Measurements from ENCODE around the gene FABP1.

FABP1 gene

GRCh38 chr2:88113069-88113468, 14.8 kb downstream of the FABP1 start:
- Histone ChIP-seq H3K4me1 (ENCODE audit: control insufficient read depth, insufficient read depth, low read length, poor library complexity, severe bottlenecking) (peaks cover 2% of the 10 kb centered on the region), H3K36me3 (ENCODE audit: control insufficient read depth, insufficient read depth, low read length) (no peaks in the 10 kb centered on the region), H3K27ac (ENCODE audit: low read depth, low read length, severe bottlenecking) (no peak overlapping the region), H3K9me3 (ENCODE audit: control insufficient read depth, low read length) (no peaks in the 10 kb centered on the region), H3K4me3 (ENCODE audit: extremely low read depth, insufficient read depth, low read length, poor library complexity, severe bottlenecking) (no peak overlapping the region)
- 60 to 67% methylated on average over 1 of the region's 2 CpGs for WGBS, 2 experiments (ENCODE audit: insufficient coverage in 2 of 2)

GRCh38 chr2:88110830-88111229, 17.0 kb downstream of the FABP1 start:
- Histone ChIP-seq H3K27ac (ENCODE audit: low read depth, low read length, severe bottlenecking) (no peak overlapping the region), H3K4me1 (ENCODE audit: control insufficient read depth, insufficient read depth, low read length, poor library complexity, severe bottlenecking) (peaks cover 2% of the 10 kb centered on the region), H3K4me3 (ENCODE audit: extremely low read depth, insufficient read depth, low read length, poor library complexity, severe bottlenecking) (no peak overlapping the region), H3K36me3 (ENCODE audit: control insufficient read depth, insufficient read depth, low read length) (no peaks in the 10 kb centered on the region), H3K9me3 (ENCODE audit: control insufficient read depth, low read length) (no peaks in the 10 kb centered on the region)
- WGBS, 2 experiments (ENCODE audit: insufficient coverage in 2 of 2), result 82 to 100% methylated on average over 1 to 2 of the region's 2 CpGs

- Histone ChIP-seq H3K4me1 (ENCODE audit: control insufficient read depth, insufficient read depth, low read length, poor library complexity, severe bottlenecking) (peaks cover 2% of the 10 kb centered on the region), H3K9me3 (ENCODE audit: control insufficient read depth, low read length) (no peaks in the 10 kb centered on the region)
- WGBS, 2 experiments (ENCODE audit: insufficient coverage in 2 of 2), result 90 to 97% methylated on average over 3 of the region's 4 CpGs
These were observed 19.1 kb downstream of the FABP1 start for GRCh38 chr2:88108796-88109195.

GRCh38 chr2:88100489-88100858, 27.4 kb downstream of the FABP1 start:
- no peaks in the 10 kb centered on the region for H3K36me3 ChIP-seq (ENCODE audit: control insufficient read depth, insufficient read depth, low read length)
- 89 to 100% methylated on average over 3 of the region's 3 CpGs for WGBS, 2 experiments (ENCODE audit: insufficient coverage in 2 of 2)
- no peaks in the 10 kb centered on the region for H3K9me3 ChIP-seq (ENCODE audit: control insufficient read depth, low read length)

More at GRCh38 chr2:88108796-88109195, 19.1 kb downstream of the FABP1 start:
- no peak overlapping the region for H3K4me3 ChIP-seq (ENCODE audit: extremely low read depth, insufficient read depth, low read length, poor library complexity, severe bottlenecking)
- H3K27ac ChIP-seq (ENCODE audit: low read depth, low read length, severe bottlenecking), result no peak overlapping the region
- H3K36me3 ChIP-seq (ENCODE audit: control insufficient read depth, insufficient read depth, low read length), result no peaks in the 10 kb centered on the region

GRCh38 chr2:88099798-88100488, 27.9 kb downstream of the FABP1 start:
- H3K9me3 ChIP-seq (ENCODE audit: control insufficient read depth, low read length), result no peaks in the 10 kb centered on the region
- WGBS, 2 experiments (ENCODE audit: insufficient coverage in 2 of 2), result 9 to 25% methylated on average over 2 to 3 of the region's 5 CpGs
- H3K4me1 ChIP-seq (ENCODE audit: control insufficient read depth, insufficient read depth, low read length, poor library complexity, severe bottlenecking), result no peaks in the 10 kb centered on the region
- H3K27ac ChIP-seq (ENCODE audit: low read depth, low read length, severe bottlenecking), result no peak overlapping the region
- no peaks in the 10 kb centered on the region for H3K36me3 ChIP-seq (ENCODE audit: control insufficient read depth, insufficient read depth, low read length)
- H3K4me3 ChIP-seq (ENCODE audit: extremely low read depth, insufficient read depth, low read length, poor library complexity, severe bottlenecking), result no peak overlapping the region

More at GRCh38 chr2:88100489-88100858, 27.4 kb downstream of the FABP1 start:
- Histone ChIP-seq H3K4me3 (ENCODE audit: extremely low read depth, insufficient read depth, low read length, poor library complexity, severe bottlenecking) (no peak overlapping the region), H3K4me1 (ENCODE audit: control insufficient read depth, insufficient read depth, low read length, poor library complexity, severe bottlenecking) (no peaks in the 10 kb centered on the region), H3K27ac (ENCODE audit: low read depth, low read length, severe bottlenecking) (no peak overlapping the region)

GRCh38 chr2:88098558-88098900, 29.3 kb downstream of the FABP1 start:
- H3K27ac ChIP-seq (ENCODE audit: low read depth, low read length, severe bottlenecking), result no peak overlapping the region
- H3K4me1 ChIP-seq (ENCODE audit: control insufficient read depth, insufficient read depth, low read length, poor library complexity, severe bottlenecking), result no peaks in the 10 kb centered on the region
- H3K9me3 ChIP-seq (ENCODE audit: control insufficient read depth, low read length), result no peaks in the 10 kb centered on the region
- H3K4me3 ChIP-seq (ENCODE audit: extremely low read depth, insufficient read depth, low read length, poor library complexity, severe bottlenecking), result no peak overlapping the region
- no peaks in the 10 kb centered on the region for H3K36me3 ChIP-seq (ENCODE audit: control insufficient read depth, insufficient read depth, low read length)

- no peak overlapping the region for H3K27ac ChIP-seq (ENCODE audit: low read depth, low read length, severe bottlenecking)
- no peaks in the 10 kb centered on the region for H3K36me3 ChIP-seq (ENCODE audit: control insufficient read depth, insufficient read depth, low read length)
- H3K4me3 ChIP-seq (ENCODE audit: extremely low read depth, insufficient read depth, low read length, poor library complexity, severe bottlenecking), result no peak overlapping the region
- H3K4me1 ChIP-seq (ENCODE audit: control insufficient read depth, insufficient read depth, low read length, poor library complexity, severe bottlenecking), result no peaks in the 10 kb centered on the region
- no peaks in the 10 kb centered on the region for H3K9me3 ChIP-seq (ENCODE audit: control insufficient read depth, low read length)
- 96 to 97% methylated on average over 3 of the region's 4 CpGs for WGBS, 2 experiments (ENCODE audit: insufficient coverage in 2 of 2)
These were observed 29.8 kb downstream of the FABP1 start for GRCh38 chr2:88097891-88098557.

- H3K4me3 ChIP-seq (ENCODE audit: extremely low read depth, insufficient read depth, low read length, poor library complexity, severe bottlenecking), result no peak overlapping the region
- H3K9me3 ChIP-seq (ENCODE audit: control insufficient read depth, low read length), result no peaks in the 10 kb centered on the region
- 56 to 69% methylated on average over 2 to 3 of the region's 3 CpGs for WGBS, 2 experiments (ENCODE audit: insufficient coverage in 2 of 2)
- no peak overlapping the region for H3K27ac ChIP-seq (ENCODE audit: low read depth, low read length, severe bottlenecking)
- no peaks in the 10 kb centered on the region for H3K4me1 ChIP-seq (ENCODE audit: control insufficient read depth, insufficient read depth, low read length, poor library complexity, severe bottlenecking)
- no peaks in the 10 kb centered on the region for H3K36me3 ChIP-seq (ENCODE audit: control insufficient read depth, insufficient read depth, low read length)
These were observed 30.7 kb downstream of the FABP1 start for GRCh38 chr2:88097192-88097591.

GRCh38 chr2:88096708-88097107, 31.2 kb downstream of the FABP1 start:
- Histone ChIP-seq H3K36me3 (ENCODE audit: control insufficient read depth, insufficient read depth, low read length) (no peaks in the 10 kb centered on the region), H3K4me3 (ENCODE audit: extremely low read depth, insufficient read depth, low read length, poor library complexity, severe bottlenecking) (no peak overlapping the region), H3K27ac (ENCODE audit: low read depth, low read length, severe bottlenecking) (no peak overlapping the region), H3K9me3 (ENCODE audit: control insufficient read depth, low read length) (no peaks in the 10 kb centered on the region), H3K4me1 (ENCODE audit: control insufficient read depth, insufficient read depth, low read length, poor library complexity, severe bottlenecking) (no peaks in the 10 kb centered on the region)
- WGBS, 2 experiments (ENCODE audit: insufficient coverage in 2 of 2), result 90 to 96% methylated on average over 5 of the region's 5 CpGs

GRCh38 chr2:88095022-88095421, 32.8 kb downstream of the FABP1 start:
- no peak overlapping the region for H3K27ac ChIP-seq (ENCODE audit: low read depth, low read length, severe bottlenecking)
- 63 to 67% methylated on average over 1 of the region's 3 CpGs for WGBS, 2 experiments (ENCODE audit: insufficient coverage in 2 of 2)
- no peaks in the 10 kb centered on the region for H3K9me3 ChIP-seq (ENCODE audit: control insufficient read depth, low read length)
- no peaks in the 10 kb centered on the region for H3K4me1 ChIP-seq (ENCODE audit: control insufficient read depth, insufficient read depth, low read length, poor library complexity, severe bottlenecking)
- no peak overlapping the region for H3K4me3 ChIP-seq (ENCODE audit: extremely low read depth, insufficient read depth, low read length, poor library complexity, severe bottlenecking)
- no peaks in the 10 kb centered on the region for H3K36me3 ChIP-seq (ENCODE audit: control insufficient read depth, insufficient read depth, low read length)

GRCh38 chr2:88092773-88093172, 35.1 kb downstream of the FABP1 start:
- Histone ChIP-seq H3K4me1 (ENCODE audit: control insufficient read depth, insufficient read depth, low read length, poor library complexity, severe bottlenecking) (no peaks in the 10 kb centered on the region), H3K36me3 (ENCODE audit: control insufficient read depth, insufficient read depth, low read length) (no peaks in the 10 kb centered on the region), H3K4me3 (ENCODE audit: extremely low read depth, insufficient read depth, low read length, poor library complexity, severe bottlenecking) (no peak overlapping the region), H3K27ac (ENCODE audit: low read depth, low read length, severe bottlenecking) (no peak overlapping the region), H3K9me3 (ENCODE audit: control insufficient read depth, low read length) (no peaks in the 10 kb centered on the region)

Data from mesodermal cell (in vitro differentiated cells).